Endothelial cell of umbilical vein (primary cell): Measurements from ENCODE around the gene KIF26B. TPM values are rescaled to one million over a fixed set of nuclear protein-coding genes. Genes with fewer than 3 reads are reported as not detected.

Source experiments
- BruUV-seq: library from RNA; stranded (reverse); fragments of 400-500 nt; replicated peaks from 2 replicates; lab custom pipeline; 2021; lab: Mats Ljungman, UMichigan
- CTCF ChIA-PET: fragments of 300-600, 350-600 bp; sonication (Branson Sonifier 250); formaldehyde crosslinking; loops from one replicate; lab custom pipeline; 2021; ENCODE audit warnings: antibody characterized with exemption, inconsistent platforms; lab: Charles Lee
- POLR2A ChIA-PET: fragments of 300-600, 350-600 bp; sonication (Branson Sonifier 250); formaldehyde crosslinking; loops from one replicate; lab custom pipeline; 2021; ENCODE audit warnings: antibody characterized with exemption, inconsistent platforms; lab: Charles Lee
- DNase-seq: peaks from one replicate; pipeline ENCODE4 v3.0.0-alpha.2; 2011; ENCODE audit warnings: low read depth, low spot score
- FAIRE-seq: peaks from 2 replicates; lab custom pipeline; 2011; peaks lifted over from hg19 to GRCh38; lab: Jason Lieb, UNC
- H2AFZ ChIP-seq: 2 replicates; pipeline ENCODE4 v1.6.0; 2012; ENCODE audit warnings: low read depth, low read length, control low read depth, inconsistent platforms
- H3K27ac ChIP-seq: 2 replicates; pipeline ENCODE4 v1.5.1; 2011; ENCODE audit warnings: low read depth, mild to moderate bottlenecking, control low read depth, low read length, moderate library complexity; ENCODE audit not compliant: insufficient read depth
- H3K27me3 ChIP-seq, 2 experiments: 2 replicates each; pipeline versions ENCODE4 v1.6.0 to v1.6.1; 2011; ENCODE audit warnings: low read length in 2 of 2, mixed read lengths in 1 of 2; ENCODE audit not compliant: control insufficient read depth in 2 of 2, insufficient read depth in 2 of 2
- H3K36me3 ChIP-seq, 2 experiments: 2 replicates in 1 of 2; 3 replicates in 1 of 2; pipeline ENCODE4 v1.5.1; 2011; ENCODE audit warnings: low read length in 2 of 2, mild to moderate bottlenecking in 1 of 2, moderate library complexity in 1 of 2; ENCODE audit not compliant: control insufficient read depth in 2 of 2, insufficient read depth in 2 of 2; ENCODE audit errors: extremely low read depth in 1 of 2
- H3K4me1 ChIP-seq: 3 replicates; pipeline ENCODE4 v1.5.1; 2011; ENCODE audit warnings: mild to moderate bottlenecking, low read length; ENCODE audit not compliant: control insufficient read depth, insufficient read depth; ENCODE audit errors: extremely low read depth
- H3K4me2 ChIP-seq: 2 replicates; pipeline ENCODE4 v1.6.1; 2011; ENCODE audit warnings: low read length, control low read depth, mixed read lengths; ENCODE audit not compliant: insufficient read depth
- H3K4me3 ChIP-seq, 3 experiments: fragments of 200-600 bp in 1 of 3; sonication (generic), shearing (Covaris generic) in 1 of 3; replicated peaks in 1 of 3; 2 replicates each; pipeline ENCODE4 v1.5.1; 2011 to 2016; ENCODE audit warnings: control low read depth in 3 of 3, low read length in 3 of 3, mild to moderate bottlenecking in 2 of 3, inconsistent platforms in 1 of 3, low read depth in 1 of 3, moderate library complexity in 1 of 3; ENCODE audit not compliant: insufficient read depth in 1 of 3
- H3K79me2 ChIP-seq: 2 replicates; pipeline ENCODE4 v1.6.0; 2012; ENCODE audit warnings: low read length, inconsistent platforms; ENCODE audit not compliant: control insufficient read depth, insufficient read depth
- H3K9ac ChIP-seq: replicated peaks from 2 replicates; pipeline ENCODE3; 2011; ENCODE audit warnings: low read length, control low read depth; ENCODE audit not compliant: insufficient read depth; ENCODE audit errors: extremely low read depth
- H3K9me1 ChIP-seq: replicated peaks from 3 replicates; pipeline ENCODE4 v1.6.0; 2011; ENCODE audit warnings: mild to moderate bottlenecking, low read length; ENCODE audit not compliant: control insufficient read depth, insufficient read depth; ENCODE audit errors: extremely low read depth
- H3K9me3 ChIP-seq: replicated peaks from 2 replicates; pipeline ENCODE4 v1.5.1; 2012; ENCODE audit warnings: low read length, inconsistent platforms; ENCODE audit not compliant: control insufficient read depth, insufficient read depth
- H4K20me1 ChIP-seq: replicated peaks from 2 replicates; pipeline ENCODE3; 2011; ENCODE audit warnings: mild to moderate bottlenecking, low read length; ENCODE audit not compliant: control insufficient read depth, insufficient read depth; ENCODE audit errors: extremely low read depth
- CTCF ChIP-seq, 2 donors: IDR thresholded peaks; 1 replicate in 1 of 2; 2 replicates in 1 of 2; pipeline ENCODE4 v1.5.1; 2011; ENCODE audit warnings: low read length in 2 of 2, mild to moderate bottlenecking in 2 of 2, moderate library complexity in 2 of 2, control low read depth in 1 of 2, inconsistent platforms in 1 of 2, low read depth in 1 of 2; ENCODE audit not compliant: insufficient read depth in 1 of 2; ENCODE audit errors: extremely low read depth in 1 of 2
- EZH2 ChIP-seq: IDR thresholded peaks from 2 replicates; pipeline ENCODE4 v1.6.1; 2012; ENCODE audit warnings: borderline replicate concordance, low read depth, mild to moderate bottlenecking, moderate library complexity, low read length, inconsistent platforms; ENCODE audit not compliant: severe bottlenecking
- FOS ChIP-seq: IDR thresholded peaks from 2 replicates; pipeline ENCODE4 v1.6.1; 2011; ENCODE audit warnings: mild to moderate bottlenecking, low read length, moderate library complexity, borderline replicate concordance; ENCODE audit not compliant: insufficient read depth
- GATA2 ChIP-seq: IDR thresholded peaks from 2 replicates; pipeline ENCODE4 v1.7.0; 2011; ENCODE audit warnings: low read depth, mild to moderate bottlenecking, moderate library complexity, mixed read lengths, low read length; ENCODE audit not compliant: insufficient read length, insufficient read depth
- JUN ChIP-seq: IDR thresholded peaks from 2 replicates; pipeline ENCODE4 v1.6.1; 2011; ENCODE audit warnings: borderline replicate concordance, low read depth; ENCODE audit not compliant: insufficient read length, insufficient read depth
- MYC ChIP-seq: IDR thresholded peaks from one replicate; pipeline ENCODE4 v1.6.1; 2011; ENCODE audit warnings: mild to moderate bottlenecking, low read depth, low read length
- POLR2A ChIP-seq: IDR thresholded peaks from 2 replicates; pipeline ENCODE4 v1.6.1; 2012; ENCODE audit warnings: low read depth, mild to moderate bottlenecking, control low read depth, low read length
- POLR2AphosphoS5 ChIP-seq: IDR thresholded peaks from 2 replicates; pipeline ENCODE4 v1.6.1; 2012; ENCODE audit warnings: low read depth, mild to moderate bottlenecking, control low read depth, low read length, moderate library complexity; ENCODE audit not compliant: insufficient read depth
- dilution Hi-C: fragments of 300-500 bp; cut with MboI; formaldehyde crosslinking; loops from one replicate; pipeline ENCODE4 v1.15.0; 2019; ENCODE audit warnings: low sequenced_read_pairs; ENCODE audit not compliant: extremely low pct_ligation_motif_present
- intact Hi-C: fragments of 100-400 bp; cut with micrococcal nuclease; formaldehyde crosslinking; loops from one replicate; pipeline ENCODE4 v1.10.0; 2022
- polyA plus RNA-seq, 4 experiments: library from polyadenylated mRNA; depleted of rRNA in 3 of 4; stranded (reverse) in 3 of 4; unstranded in 1 of 4; fragments of >200 nt; gene quantifications; 2 replicates each; pipeline versions ENCODE4 v1.2.1 to v1.2.3, GENCODE V29; 2011 to 2012; ENCODE audit warnings: missing spikeins in 1 of 4
- total RNA-seq: library from RNA; stranded (reverse); gene quantifications from 2 replicates; pipeline ENCODE4 v1.2.3, GENCODE V29; 2021
- TF ChIP-seq, protein P1 (sequence below): IDR thresholded peaks from 2 replicates; pipeline ENCODE4 v1.6.1; 2011; ENCODE audit not compliant: insufficient read depth, insufficient read length

Gene KIF26B
- total and polyA plus RNA-seq, 2 donors (not counting 3 experiments of a cell fraction or from before 2014, with no cell fraction given): 0.04 to 0.49 TPM

DNA sequence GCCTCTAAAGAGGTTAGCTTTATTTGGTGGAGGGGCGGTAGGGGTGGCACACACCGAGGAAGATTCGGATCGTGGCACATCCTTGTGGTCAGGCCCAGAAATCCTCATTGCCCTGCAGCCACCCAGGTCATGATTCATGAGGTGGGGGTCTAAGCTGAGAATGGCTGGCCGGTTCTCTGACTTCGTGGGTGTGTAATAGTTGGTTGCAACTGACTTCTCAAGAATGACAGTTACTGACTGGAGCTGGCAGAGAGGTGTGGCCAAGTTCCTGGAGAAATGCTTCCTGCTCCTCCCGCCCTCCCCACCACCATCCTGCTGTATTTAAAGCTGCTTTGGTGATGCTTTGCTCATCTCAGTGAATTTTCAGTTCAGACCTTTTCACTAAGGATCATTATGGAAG, 198.6 kb downstream of the KIF26B start:
- Histone ChIP-seq H3K4me1 (no peaks in the 10 kb centered on the region), H3K36me3 (no peaks in the 10 kb centered on the region), H3K79me2 (no peaks in the 10 kb centered on the region), H3K4me2 (no peak overlapping the region), H3K27ac (no peak overlapping the region), H3K9ac (no peak overlapping the region), H3K9me3 (no peaks in the 10 kb centered on the region), H2AFZ (no peak overlapping the region), H3K9me1 (no peaks in the 10 kb centered on the region), H3K27me3 (no peaks in the 10 kb centered on the region), H4K20me1 (no peaks in the 10 kb centered on the region), H3K4me3 (no peak overlapping the region)
- TF ChIP-seq POLR2A (no peak), JUN (no peak), POLR2AphosphoS5 (no peak), FOS (no peak), GATA2 (no peak), MYC (no peak), EZH2 (no peak), CTCF (IDR thresholded peaks at IDR 0.05; ENCODE audit: extremely low read depth in 1 of 2, insufficient read depth in 1 of 2, low read depth in 1 of 2, low read length in 2 of 2) (no peak)
- TF ChIP-seq, protein P1, sequence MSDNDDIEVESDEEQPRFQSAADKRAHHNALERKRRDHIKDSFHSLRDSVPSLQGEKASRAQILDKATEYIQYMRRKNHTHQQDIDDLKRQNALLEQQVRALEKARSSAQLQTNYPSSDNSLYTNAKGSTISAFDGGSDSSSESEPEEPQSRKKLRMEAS: no peak
- intact Hi-C loops (no loop called here), dilution Hi-C loops (no loop called here)
- DNase-seq (no peak), FAIRE-seq (no peak)
- ChIA-PET CTCF (no interaction called here), POLR2A (no interaction called here)
- no TSS peak for BruUV-seq
